ENCODE results near the gene TEC. TPM values are rescaled to one million over a fixed set of nuclear protein-coding genes. Genes with fewer than 3 reads are reported as not detected.

TEC gene
- total RNA-seq, 4 donors from 2014 or later = 0.20 to 1.9 (median 1.1) TPM

GRCh38 chr4:48157271-48157670 lies 112.4 kb downstream of the TEC start:
- DNase-seq (no peak), ATAC-seq (no peak)
- Histone ChIP-seq H3K4me1 (no peaks in the 10 kb centered on the region), H3K9me3 (peaks cover 0 to 7% (median 0%) of the 10 kb centered on the region in 3 donors), H3K27ac (no peak overlapping the region), H3K4me3 (no peak overlapping the region), H3K36me3 (peaks cover 4 to 18% of the 10 kb centered on the region in 2 donors), H3K27me3 (no peaks in the 10 kb centered on the region)
- in situ Hi-C loops (cut with MboI; ENCODE audit: low sequenced_read_pairs in 4 of 4) (no loop called here), intact Hi-C loops (cut with DNase I; ENCODE audit: low total_unique reads) (no loop called here)
- TF ChIP-seq POLR2A (IDR thresholded peaks at IDR 0.05) (no peak), CTCF (IDR thresholded peaks at IDR 0.05 in 4 of 5, conservative IDR thresholded peaks at IDR 0.05 in 1 of 5) (no peak)

- intact Hi-C loops (cut with DNase I; ENCODE audit: low total_unique reads) (no loop called here), in situ Hi-C loops (cut with MboI; ENCODE audit: low sequenced_read_pairs in 4 of 4) (no loop called here)
- no peak for DNase-seq
- no peaks in the 10 kb centered on the region for H3K4me1 ChIP-seq
- ATAC-seq = no peak
- H3K27ac ChIP-seq = no peak overlapping the region
- peaks cover 0 to 7% (median 0%) of the 10 kb centered on the region in 3 donors for H3K9me3 ChIP-seq
- H3K27me3 ChIP-seq = no peaks in the 10 kb centered on the region
- H3K4me3 ChIP-seq = no peak overlapping the region
- TF ChIP-seq CTCF (IDR thresholded peaks at IDR 0.05 in 4 of 5, conservative IDR thresholded peaks at IDR 0.05 in 1 of 5) (no peak), POLR2A (IDR thresholded peaks at IDR 0.05) (no peak)
- peaks cover 4 to 18% of the 10 kb centered on the region in 2 donors for H3K36me3 ChIP-seq
These were observed 113.2 kb downstream of the TEC start for GRCh38 chr4:48156423-48156822.

GRCh38 chr4:48153791-48154550 lies 115.7 kb downstream of the TEC start:
- in situ Hi-C loops (cut with MboI; ENCODE audit: low sequenced_read_pairs in 4 of 4) (no loop called here), intact Hi-C loops (cut with DNase I; ENCODE audit: low total_unique reads) (no loop called here)
- peaks cover 0 to 7% (median 0%) of the 10 kb centered on the region in 3 donors for H3K9me3 ChIP-seq

GRCh38 chr4:48152259-48152658 lies 117.4 kb downstream of the TEC start:
- no peaks in the 10 kb centered on the region for H3K27me3 ChIP-seq
- DNase-seq = no peak
- peaks cover 4 to 18% of the 10 kb centered on the region in 2 donors for H3K36me3 ChIP-seq
- in situ Hi-C loops (cut with MboI; ENCODE audit: low sequenced_read_pairs in 4 of 4) = no loop called here
- no peaks in the 10 kb centered on the region for H3K4me1 ChIP-seq
- no peak for ATAC-seq
- TF ChIP-seq POLR2A (IDR thresholded peaks at IDR 0.05) = no peak
- TF ChIP-seq CTCF (IDR thresholded peaks at IDR 0.05 in 4 of 5, conservative IDR thresholded peaks at IDR 0.05 in 1 of 5) = no peak
- intact Hi-C loops (cut with DNase I; ENCODE audit: low total_unique reads) = no loop called here
- H3K27ac ChIP-seq = no peak overlapping the region
- H3K9me3 ChIP-seq = peaks cover 0 to 7% (median 0%) of the 10 kb centered on the region in 3 donors
- no peak overlapping the region for H3K4me3 ChIP-seq

More at GRCh38 chr4:48153791-48154550, 115.7 kb downstream of the TEC start:
- Histone ChIP-seq H3K36me3 (peaks cover 4 to 18% of the 10 kb centered on the region in 2 donors), H3K4me1 (no peaks in the 10 kb centered on the region), H3K27ac (no peak overlapping the region), H3K27me3 (no peaks in the 10 kb centered on the region), H3K4me3 (no peak overlapping the region)
- no peak for DNase-seq
- no peak for ATAC-seq
- no peak for TF ChIP-seq CTCF (IDR thresholded peaks at IDR 0.05 in 4 of 5, conservative IDR thresholded peaks at IDR 0.05 in 1 of 5)
- no peak for TF ChIP-seq POLR2A (IDR thresholded peaks at IDR 0.05)

All from gastrocnemius medialis (tissue), 4 donors.